ENCODE measurements around the gene CEACAM21.

The CEACAM21 gene

DNA sequence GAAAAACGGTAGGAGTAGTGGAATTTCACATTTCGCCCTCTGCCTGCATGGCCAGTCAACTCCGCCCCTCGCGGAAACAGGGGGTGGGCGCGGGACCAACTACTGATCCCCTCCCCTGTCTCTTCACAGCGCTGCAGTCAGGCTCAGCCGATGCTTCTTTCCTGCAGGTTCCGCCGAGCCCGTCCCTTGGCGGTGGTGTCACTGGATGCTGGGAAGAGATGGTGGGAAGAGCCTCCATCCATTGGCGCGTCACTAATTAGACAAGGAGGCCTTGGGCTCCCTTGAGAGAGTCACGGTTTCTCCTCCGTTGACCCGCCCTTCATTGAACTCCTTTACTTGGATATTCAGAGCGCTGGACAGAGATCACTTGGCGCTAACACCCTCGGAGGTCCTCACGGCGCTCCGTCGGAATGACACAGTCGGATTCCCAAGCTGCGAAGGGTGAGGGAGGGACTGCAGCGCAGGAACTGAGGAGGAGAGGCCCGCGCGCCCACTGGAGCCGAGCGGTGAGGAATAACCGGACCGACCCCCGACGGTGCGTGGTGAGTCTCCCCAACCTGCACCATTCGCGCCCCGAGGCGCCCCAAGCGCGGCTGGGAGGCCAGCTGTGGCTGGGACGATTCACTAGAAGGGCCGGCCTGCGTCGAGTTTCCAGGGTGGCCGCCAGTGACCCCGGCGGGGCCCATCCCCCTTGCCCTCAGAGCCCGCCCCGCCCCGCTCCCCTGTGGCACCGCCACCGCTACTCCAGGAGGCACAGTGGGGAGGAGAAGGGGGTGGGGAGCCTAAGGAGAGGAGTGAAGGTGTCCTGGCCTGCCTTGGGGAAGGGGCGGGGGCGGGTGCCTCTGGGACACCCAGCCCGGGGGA lies 11.2 kb upstream of the CEACAM21 start:
- TF ChIP-seq, protein P1, sequence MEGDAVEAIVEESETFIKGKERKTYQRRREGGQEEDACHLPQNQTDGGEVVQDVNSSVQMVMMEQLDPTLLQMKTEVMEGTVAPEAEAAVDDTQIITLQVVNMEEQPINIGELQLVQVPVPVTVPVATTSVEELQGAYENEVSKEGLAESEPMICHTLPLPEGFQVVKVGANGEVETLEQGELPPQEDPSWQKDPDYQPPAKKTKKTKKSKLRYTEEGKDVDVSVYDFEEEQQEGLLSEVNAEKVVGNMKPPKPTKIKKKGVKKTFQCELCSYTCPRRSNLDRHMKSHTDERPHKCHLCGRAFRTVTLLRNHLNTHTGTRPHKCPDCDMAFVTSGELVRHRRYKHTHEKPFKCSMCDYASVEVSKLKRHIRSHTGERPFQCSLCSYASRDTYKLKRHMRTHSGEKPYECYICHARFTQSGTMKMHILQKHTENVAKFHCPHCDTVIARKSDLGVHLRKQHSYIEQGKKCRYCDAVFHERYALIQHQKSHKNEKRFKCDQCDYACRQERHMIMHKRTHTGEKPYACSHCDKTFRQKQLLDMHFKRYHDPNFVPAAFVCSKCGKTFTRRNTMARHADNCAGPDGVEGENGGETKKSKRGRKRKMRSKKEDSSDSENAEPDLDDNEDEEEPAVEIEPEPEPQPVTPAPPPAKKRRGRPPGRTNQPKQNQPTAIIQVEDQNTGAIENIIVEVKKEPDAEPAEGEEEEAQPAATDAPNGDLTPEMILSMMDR (IDR thresholded peaks at IDR 0.05; ENCODE audit: control extremely low read depth, extremely low read depth, low read depth, missing control alignments) = no peak
- ChIA-PET CTCF (interaction anchor here (1.1 to 21.8 kb wide), 15 partner anchors 7 to 163 kb away, joined by 3 to 343 read pairs (median 10); partner anchors contain the start of genes CEACAM21 and ERICH4), POLR2A (interaction anchor here (1.4 kb wide), 1 partner anchor 33 kb away, joined by 7 read pairs; no protein-coding TSS in a partner anchor)
- no peak for DNase-seq (ENCODE audit: extremely low spot score)

DNA sequence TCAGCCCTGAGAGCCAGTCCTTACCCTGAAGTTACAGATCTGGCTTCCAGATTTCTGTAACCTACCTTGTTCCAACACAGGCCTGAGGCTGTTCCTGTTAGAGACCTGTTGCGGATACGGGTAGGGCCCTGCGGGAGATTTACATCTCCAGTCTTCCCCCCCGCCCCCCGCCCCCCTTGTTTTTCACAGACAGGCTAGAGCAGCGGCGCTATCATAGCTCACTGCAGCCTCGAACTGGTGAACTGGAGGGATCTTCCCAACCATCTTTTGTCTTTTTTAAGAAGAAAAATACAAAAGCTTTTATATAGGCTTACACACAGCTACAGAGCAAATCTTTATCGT lies 10.6 kb upstream of the CEACAM21 start:
- ChIA-PET POLR2A (no interaction called here), CTCF (interaction anchor here (5.6 to 21.8 kb wide), 3 partner anchors 24 to 114 kb away, joined by 35 to 343 read pairs (median 80); no protein-coding TSS in a partner anchor)
- no peak for DNase-seq (ENCODE audit: extremely low spot score)
- TF ChIP-seq, protein P1 (IDR thresholded peaks at IDR 0.05; ENCODE audit: control extremely low read depth, extremely low read depth, low read depth, missing control alignments) = no peak

DNA sequence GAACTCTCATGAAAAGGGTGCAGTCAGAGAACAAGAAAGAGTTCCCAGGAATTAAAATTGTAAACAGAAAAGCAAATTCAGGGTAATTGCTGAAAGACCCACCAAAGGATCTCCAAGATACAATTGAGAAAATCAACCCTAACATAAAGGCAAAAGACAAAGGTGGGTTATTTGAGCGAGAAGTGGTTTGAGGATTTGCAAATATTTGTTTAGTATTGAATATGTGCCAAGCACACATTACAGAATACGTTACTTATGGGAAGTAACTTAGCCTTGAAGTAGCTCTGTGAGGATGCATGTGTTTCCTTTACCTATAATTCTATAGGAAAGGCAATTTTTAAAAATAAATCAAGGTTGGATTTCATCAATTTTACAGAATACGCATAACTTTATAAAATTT lies 10.0 kb upstream of the CEACAM21 start:
- ChIA-PET CTCF (interaction anchor here (1.6 to 21.8 kb wide), 4 partner anchors 25 to 127 kb away, joined by 5 to 343 read pairs (median 58); partner anchors contain the start of gene DMAC2), POLR2A (no interaction called here)
- DNase-seq (ENCODE audit: extremely low spot score) = no peak
- TF ChIP-seq, protein P1 (IDR thresholded peaks at IDR 0.05; ENCODE audit: control extremely low read depth, extremely low read depth, low read depth, missing control alignments) = no peak

DNA sequence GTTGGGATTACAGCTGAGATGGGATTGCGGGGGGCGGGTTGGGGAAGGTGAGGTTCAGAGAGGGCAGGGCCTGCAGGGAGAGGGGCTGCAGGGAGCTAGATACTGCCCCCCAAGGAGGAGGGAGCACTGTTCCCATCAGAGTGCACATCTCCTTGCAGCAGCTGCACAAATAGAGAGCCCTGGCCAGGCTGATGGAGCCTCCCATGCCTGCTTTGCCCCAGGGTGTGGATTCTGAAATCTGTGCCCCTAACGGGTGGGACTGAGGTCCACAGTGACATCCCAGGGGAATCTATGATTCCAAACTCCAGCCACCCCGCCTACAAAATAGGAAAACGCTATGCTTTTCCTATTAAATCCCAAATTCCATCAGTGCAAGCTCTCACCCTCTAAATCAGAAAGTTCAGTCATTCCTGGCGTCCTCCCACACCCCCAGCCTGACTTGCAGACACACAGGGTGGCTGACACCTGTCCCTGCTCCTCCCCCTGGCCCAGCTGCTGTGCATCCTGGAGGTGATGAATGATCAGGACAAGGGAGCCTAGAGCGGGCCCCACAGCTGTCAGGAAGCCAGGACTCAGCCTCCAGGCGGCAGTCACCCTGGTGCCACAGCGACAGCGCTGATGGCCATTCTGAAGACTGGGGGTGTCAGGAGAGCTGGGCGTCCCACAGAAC lies 6.3 kb upstream of the CEACAM21 start:
- ChIA-PET POLR2A (interaction anchor here (0.6 to 1.3 kb wide), 3 partner anchors 38 to 160 kb away, joined by 4 to 10 read pairs (median 5); no protein-coding TSS in a partner anchor), CTCF (interaction anchor here (0.6 to 21.8 kb wide), 14 partner anchors 8 to 183 kb away, joined by 3 to 343 read pairs (median 8); no protein-coding TSS in a partner anchor)
- TF ChIP-seq, protein P1 (IDR thresholded peaks at IDR 0.05; ENCODE audit: control extremely low read depth, extremely low read depth, low read depth, missing control alignments) = no peak
- no peak for DNase-seq (ENCODE audit: extremely low spot score)

DNA sequence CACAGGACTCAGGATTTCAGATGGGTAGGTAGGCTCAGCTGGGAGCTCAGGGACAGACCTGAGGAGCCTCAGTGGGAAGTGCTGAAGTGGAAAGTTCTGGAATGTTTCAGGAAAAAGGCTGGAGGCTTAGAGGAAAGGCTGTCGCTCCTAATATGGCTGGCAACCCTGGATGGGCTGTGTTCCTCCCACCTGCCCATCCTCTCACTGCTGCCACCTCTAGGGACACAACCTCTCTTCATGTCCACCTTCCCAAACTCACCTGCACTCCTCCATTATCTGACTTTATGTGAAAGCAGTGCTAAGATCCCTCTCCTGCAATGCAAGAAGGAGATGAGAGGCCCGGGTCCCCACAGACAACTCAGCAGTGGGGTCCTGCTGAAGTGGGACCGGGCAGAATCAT lies 5.8 kb upstream of the CEACAM21 start:
- TF ChIP-seq, protein P1 (IDR thresholded peaks at IDR 0.05; ENCODE audit: control extremely low read depth, extremely low read depth, low read depth, missing control alignments) = no peak
- ChIA-PET POLR2A (interaction anchor here (0.9 to 1.3 kb wide), 3 partner anchors 21 to 121 kb away, joined by 4 to 10 read pairs (median 5); no protein-coding TSS in a partner anchor), CTCF (interaction anchor here (0.6 to 21.8 kb wide), 23 partner anchors 9 to 285 kb away, joined by 3 to 343 read pairs (median 4); partner anchors contain the start of genes B9D2 and DMAC2)
- no peak for DNase-seq (ENCODE audit: extremely low spot score)

DNA sequence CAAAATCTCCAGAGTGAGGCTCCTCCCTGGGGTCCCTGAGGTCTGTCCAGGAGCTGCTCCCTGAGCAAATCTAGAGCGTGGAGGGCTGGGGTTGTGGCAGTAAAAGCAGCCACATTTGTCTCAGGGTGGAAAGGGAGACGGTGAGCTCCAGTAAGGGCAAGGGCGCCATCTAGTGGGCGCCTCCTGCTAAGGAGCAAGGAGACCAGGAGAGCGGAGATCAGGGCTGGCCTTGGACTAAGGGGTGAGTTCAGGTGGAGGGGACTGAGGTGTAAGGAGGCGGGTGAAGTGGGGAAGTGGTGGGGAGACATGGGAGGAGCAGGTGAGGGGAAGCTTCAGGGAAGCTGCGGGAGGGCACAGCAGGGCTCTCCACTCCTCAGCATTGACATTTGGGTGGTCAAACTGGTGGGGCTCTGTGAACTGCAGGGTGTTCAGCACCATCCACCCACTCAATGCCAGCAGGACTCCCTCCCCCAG lies 5.3 kb upstream of the CEACAM21 start:
- CTCF ChIA-PET = interaction anchor here (0.6 to 21.8 kb wide), 23 partner anchors 9 to 286 kb away, joined by 3 to 343 read pairs (median 4); partner anchors contain the start of genes B9D2 and DMAC2
- DNase-seq (ENCODE audit: extremely low spot score) = peak; percentile 80
- POLR2A ChIA-PET = interaction anchor here (0.6 to 1.6 kb wide), 5 partner anchors 15 to 122 kb away, joined by 3 to 10 read pairs (median 5); no protein-coding TSS in a partner anchor
- TF ChIP-seq, protein P1 (IDR thresholded peaks at IDR 0.05; ENCODE audit: control extremely low read depth, extremely low read depth, low read depth, missing control alignments) = peak; percentile 95

Measured in GM10248 (cell line).